MM.1S (cell line): Measurements from ENCODE around the gene MNAT1.

Experiments
- DNase-seq: peaks from one replicate; pipeline ENCODE4 v3.0.0-alpha.2; 2015
- H2AFZ ChIP-seq: fragments of 300-600 bp; sonication (generic); 2 replicates; pipeline ENCODE4 v1.6.0; 2016; ENCODE audit warnings: antibody characterized with exemption, low read length
- H3F3A ChIP-seq: fragments of 300-600 bp; sonication (generic); 2 replicates; pipeline ENCODE4 v1.6.1; 2016; ENCODE audit warnings: mild to moderate bottlenecking, antibody characterized with exemption, low read length, moderate library complexity, mixed read lengths; ENCODE audit not compliant: insufficient read depth
- H3K27ac ChIP-seq: fragments of 300-600 bp; sonication (generic); 2 replicates; pipeline ENCODE4 v1.5.1; 2016; ENCODE audit warnings: mild to moderate bottlenecking, low read length
- H3K27me3 ChIP-seq: fragments of 300-600 bp; sonication (generic); replicated peaks from 2 replicates; pipeline ENCODE4 v1.6.0; 2016; ENCODE audit warnings: low read length; ENCODE audit not compliant: insufficient read depth
- H3K36me3 ChIP-seq: fragments of 300-600 bp; sonication (generic); replicated peaks from 2 replicates; pipeline ENCODE4 v1.6.1; 2016; ENCODE audit warnings: mild to moderate bottlenecking, low read length, mixed read lengths; ENCODE audit not compliant: insufficient read depth
- H3K4me1 ChIP-seq: fragments of 300-600 bp; sonication (generic); 2 replicates; pipeline ENCODE4 v1.6.1; 2016; ENCODE audit warnings: low read length, mixed read lengths
- H3K4me2 ChIP-seq: fragments of 300-600 bp; sonication (generic); 2 replicates; pipeline ENCODE4 v1.6.0; 2016; ENCODE audit warnings: low read depth, low read length
- H3K4me3 ChIP-seq: fragments of 300-600 bp; sonication (generic); 2 replicates; pipeline ENCODE4 v1.5.1; 2016; ENCODE audit warnings: low read length, mixed read lengths
- H3K79me2 ChIP-seq: fragments of 300-600 bp; sonication (generic); 2 replicates; pipeline ENCODE4 v1.6.1; 2016; ENCODE audit warnings: mixed run types, low read length, mixed read lengths
- H3K9ac ChIP-seq: fragments of 300-600 bp; sonication (generic); 2 replicates; pipeline ENCODE4 v1.6.1; 2016; ENCODE audit warnings: low read length, mixed read lengths
- H3K9me2 ChIP-seq: fragments of 300-600 bp; sonication (generic); replicated peaks from 2 replicates; pipeline ENCODE4 v1.6.1; 2016; ENCODE audit warnings: mild to moderate bottlenecking, low read length, mixed read lengths; ENCODE audit not compliant: insufficient read depth
- H3K9me3 ChIP-seq: fragments of 300-600 bp; sonication (generic); replicated peaks from 2 replicates; pipeline ENCODE4 v1.6.1; 2016; ENCODE audit warnings: mild to moderate bottlenecking, low read length, mixed read lengths; ENCODE audit not compliant: insufficient read depth
- H4K20me1 ChIP-seq: fragments of 300-600 bp; sonication (generic); 2 replicates; pipeline ENCODE4 v1.6.1; 2016; ENCODE audit warnings: mild to moderate bottlenecking, low read length, moderate library complexity, mixed read lengths; ENCODE audit not compliant: insufficient read depth
- CTCF ChIP-seq: fragments of 300-600 bp; sonication (generic); IDR thresholded peaks from 2 replicates; pipeline ENCODE4 v1.5.1; 2016; ENCODE audit warnings: antibody characterized with exemption, low read length, mixed read lengths
- EZH2 ChIP-seq: fragments of 300-600 bp; sonication (generic); optimal IDR thresholded peaks from 2 replicates; pipeline ENCODE3; 2017; ENCODE audit warnings: low read depth, mild to moderate bottlenecking, antibody characterized with exemption, low read length, mixed read lengths
- EZH2phosphoT487 ChIP-seq: fragments of 300-600 bp; sonication (generic); IDR thresholded peaks from 2 replicates; pipeline ENCODE4 v1.6.1; 2018; ENCODE audit warnings: antibody characterized with exemption, low read length

Gene MNAT1

GRCh38 chr14:60839057-60839456 is 104.5 kb downstream of the MNAT1 start:
- H3K9ac ChIP-seq = no peak overlapping the region
- no peaks in the 10 kb centered on the region for H3F3A ChIP-seq
- H3K9me2 ChIP-seq = no peaks in the 10 kb centered on the region
- no peaks in the 10 kb centered on the region for H3K9me3 ChIP-seq
- no peak overlapping the region for H2AFZ ChIP-seq
- no peak for DNase-seq
- H4K20me1 ChIP-seq = no peaks in the 10 kb centered on the region
- H3K36me3 ChIP-seq = no peaks in the 10 kb centered on the region
- no peak overlapping the region for H3K4me3 ChIP-seq
- H3K27me3 ChIP-seq = no peaks in the 10 kb centered on the region
- no peak overlapping the region for H3K27ac ChIP-seq
- no peak overlapping the region for H3K4me2 ChIP-seq
- TF ChIP-seq CTCF (no peak), EZH2phosphoT487 (no peak), EZH2 (no peak)
- H3K79me2 ChIP-seq = no peaks in the 10 kb centered on the region
- no peaks in the 10 kb centered on the region for H3K4me1 ChIP-seq

GRCh38 chr14:60839657-60840056 is 105.1 kb downstream of the MNAT1 start:
- no peak overlapping the region for H2AFZ ChIP-seq
- no peaks in the 10 kb centered on the region for H3K79me2 ChIP-seq
- no peak for DNase-seq

GRCh38 chr14:60840313-60840712 is 105.8 kb downstream of the MNAT1 start:
- H3K9me2 ChIP-seq = no peaks in the 10 kb centered on the region
- H3F3A ChIP-seq = no peaks in the 10 kb centered on the region
- H3K79me2 ChIP-seq = no peaks in the 10 kb centered on the region
- H3K27ac ChIP-seq = no peak overlapping the region
- H4K20me1 ChIP-seq = no peaks in the 10 kb centered on the region
- DNase-seq = no peak
- H3K4me3 ChIP-seq = no peak overlapping the region
- no peaks in the 10 kb centered on the region for H3K36me3 ChIP-seq
- no peak for TF ChIP-seq EZH2phosphoT487
- no peak for TF ChIP-seq CTCF
- TF ChIP-seq EZH2 = no peak
- no peak overlapping the region for H3K9ac ChIP-seq
- no peak overlapping the region for H3K4me2 ChIP-seq
- H3K27me3 ChIP-seq = no peaks in the 10 kb centered on the region
- no peaks in the 10 kb centered on the region for H3K4me1 ChIP-seq
- H3K9me3 ChIP-seq = no peaks in the 10 kb centered on the region
- no peak overlapping the region for H2AFZ ChIP-seq

More at GRCh38 chr14:60839657-60840056, 105.1 kb downstream of the MNAT1 start:
- Histone ChIP-seq H3K36me3 (no peaks in the 10 kb centered on the region), H3K27me3 (no peaks in the 10 kb centered on the region), H3K4me1 (no peaks in the 10 kb centered on the region), H3K9ac (no peak overlapping the region), H3F3A (no peaks in the 10 kb centered on the region), H3K4me2 (no peak overlapping the region), H3K27ac (no peak overlapping the region), H3K9me3 (no peaks in the 10 kb centered on the region), H3K4me3 (no peak overlapping the region), H3K9me2 (no peaks in the 10 kb centered on the region), H4K20me1 (no peaks in the 10 kb centered on the region)
- TF ChIP-seq EZH2 (no peak), EZH2phosphoT487 (no peak), CTCF (no peak)
